ENCODE measurements around the gene TLR1.

DNA sequence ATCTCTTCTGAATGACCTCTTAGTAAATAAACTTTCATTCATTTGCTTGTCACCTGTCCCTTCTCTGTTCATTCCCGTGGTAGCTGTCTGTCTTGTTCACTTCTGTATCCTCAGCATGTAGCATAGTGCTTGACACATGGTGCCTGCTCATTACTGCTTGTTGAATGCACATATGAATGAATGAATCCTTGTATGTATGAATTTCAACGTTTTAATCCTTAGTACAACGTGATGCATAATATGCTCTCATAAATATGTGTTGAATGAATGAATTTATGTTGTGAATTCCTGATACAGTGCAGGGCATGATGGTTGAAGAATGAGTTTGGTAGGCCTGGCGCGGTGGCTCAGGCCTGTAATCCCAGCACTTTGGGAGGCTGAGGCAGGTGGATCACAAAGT, 24.8 kb downstream of the TLR1 start:
- TF ChIP-seq, protein P1, sequence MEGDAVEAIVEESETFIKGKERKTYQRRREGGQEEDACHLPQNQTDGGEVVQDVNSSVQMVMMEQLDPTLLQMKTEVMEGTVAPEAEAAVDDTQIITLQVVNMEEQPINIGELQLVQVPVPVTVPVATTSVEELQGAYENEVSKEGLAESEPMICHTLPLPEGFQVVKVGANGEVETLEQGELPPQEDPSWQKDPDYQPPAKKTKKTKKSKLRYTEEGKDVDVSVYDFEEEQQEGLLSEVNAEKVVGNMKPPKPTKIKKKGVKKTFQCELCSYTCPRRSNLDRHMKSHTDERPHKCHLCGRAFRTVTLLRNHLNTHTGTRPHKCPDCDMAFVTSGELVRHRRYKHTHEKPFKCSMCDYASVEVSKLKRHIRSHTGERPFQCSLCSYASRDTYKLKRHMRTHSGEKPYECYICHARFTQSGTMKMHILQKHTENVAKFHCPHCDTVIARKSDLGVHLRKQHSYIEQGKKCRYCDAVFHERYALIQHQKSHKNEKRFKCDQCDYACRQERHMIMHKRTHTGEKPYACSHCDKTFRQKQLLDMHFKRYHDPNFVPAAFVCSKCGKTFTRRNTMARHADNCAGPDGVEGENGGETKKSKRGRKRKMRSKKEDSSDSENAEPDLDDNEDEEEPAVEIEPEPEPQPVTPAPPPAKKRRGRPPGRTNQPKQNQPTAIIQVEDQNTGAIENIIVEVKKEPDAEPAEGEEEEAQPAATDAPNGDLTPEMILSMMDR (IDR thresholded peaks at IDR 0.05; ENCODE audit: low read depth, low read length) = no peak
- TF ChIP-seq, protein P2, sequence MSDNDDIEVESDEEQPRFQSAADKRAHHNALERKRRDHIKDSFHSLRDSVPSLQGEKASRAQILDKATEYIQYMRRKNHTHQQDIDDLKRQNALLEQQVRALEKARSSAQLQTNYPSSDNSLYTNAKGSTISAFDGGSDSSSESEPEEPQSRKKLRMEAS (IDR thresholded peaks at IDR 0.05; ENCODE audit: low read depth, low read length) = no peak
- TF ChIP-seq POLR2A (IDR thresholded peaks at IDR 0.05; ENCODE audit: extremely low read depth, insufficient read length) (no peak), MYC (IDR thresholded peaks at IDR 0.05; ENCODE audit: low read depth, low read length) (no peak)

Data from NB4 (cell line).